H1 (cell line): ENCODE results near the gene KLHL35. TPM values are rescaled to one million over a fixed set of nuclear protein-coding genes. Genes with fewer than 3 reads are reported as not detected.
A peak's percentile ranks its signal among the peaks of the same experiment; 100 is the strongest.

Experiments used
- CTCF ChIA-PET: fragments of 300-600 bp; sonication (Branson Sonifier 250); formaldehyde crosslinking; loops from one replicate; lab custom pipeline; 2021; ENCODE audit not compliant: partially characterized antibody; lab: Charles Lee
- POLR2A ChIA-PET: fragments of 300-600 bp; sonication (Branson Sonifier 250); formaldehyde crosslinking; loops from one replicate; lab custom pipeline; 2021; ENCODE audit warnings: inconsistent platforms; ENCODE audit not compliant: partially characterized antibody; lab: Charles Lee
- DNase-seq, 2 experiments: peaks; one replicate each; pipeline versions ENCODE4 v3.0.0 to v3.0.0-alpha.2; 2010 to 2022; ENCODE audit warnings: low spot score in 2 of 2, low read depth in 1 of 2, mixed read lengths in 1 of 2
- FAIRE-seq: peaks from 2 replicates; lab custom pipeline; 2011; peaks lifted over from hg19 to GRCh38; lab: Jason Lieb, UNC
- H2AFZ ChIP-seq: 2 replicates; pipeline ENCODE4 v1.8.1; 2012; ENCODE audit warnings: low read length, inconsistent platforms
- H2AK5ac ChIP-seq: 2 replicates; pipeline ENCODE4 v1.6.1; 2013; ENCODE audit warnings: low read depth, low read length
- H2BK120ac ChIP-seq: replicated peaks from 2 replicates; pipeline ENCODE3; 2013; ENCODE audit warnings: low read depth, low read length, inconsistent platforms
- H2BK12ac ChIP-seq: 2 replicates; pipeline ENCODE4 v1.6.1; 2013; ENCODE audit warnings: low read depth, low read length
- H2BK15ac ChIP-seq: 2 replicates; pipeline ENCODE4 v1.6.1; 2013; ENCODE audit warnings: low read length
- H2BK20ac ChIP-seq: 2 replicates; pipeline ENCODE4 v1.6.1; 2013; ENCODE audit warnings: low read length
- H2BK5ac ChIP-seq: 2 replicates; pipeline ENCODE4 v1.6.1; 2013; ENCODE audit warnings: low read depth, low read length
- H3K14ac ChIP-seq: 2 replicates; pipeline ENCODE4 v1.6.1; 2013; ENCODE audit warnings: inconsistent platforms; ENCODE audit not compliant: insufficient read length
- H3K18ac ChIP-seq: 2 replicates; pipeline ENCODE4 v1.6.1; 2013; ENCODE audit warnings: low read length; ENCODE audit errors: extremely low read depth
- H3K23ac ChIP-seq: 2 replicates; pipeline ENCODE4 v1.6.1; 2013; ENCODE audit warnings: inconsistent platforms; ENCODE audit not compliant: insufficient read length
- H3K23me2 ChIP-seq: 2 replicates; pipeline ENCODE4 v1.6.1; 2013; ENCODE audit warnings: low read depth, low read length
- H3K27ac ChIP-seq: 2 replicates; pipeline ENCODE4 v1.6.1; 2011; ENCODE audit warnings: low read depth, low read length, inconsistent platforms
- H3K27me3 ChIP-seq, 4 experiments: replicated peaks in 1 of 4; 1 replicate in 1 of 4; 2 replicates in 3 of 4; pipeline versions ENCODE4 v1.6.1 to v1.8.1; 2011 to 2013; ENCODE audit warnings: low read length in 3 of 4, mild to moderate bottlenecking in 3 of 4, inconsistent platforms in 2 of 4, mixed read lengths in 2 of 4, moderate library complexity in 1 of 4; ENCODE audit not compliant: control insufficient read depth in 3 of 4, insufficient read depth in 3 of 4; ENCODE audit errors: extremely low read depth in 1 of 4
- H3K36me3 ChIP-seq, 4 experiments: 2 replicates each; pipeline versions ENCODE4 v1.6.1 to v1.8.1; 2011 to 2013; ENCODE audit warnings: mild to moderate bottlenecking in 4 of 4, low read length in 3 of 4, moderate library complexity in 2 of 4, control low read depth in 1 of 4, inconsistent platforms in 1 of 4; ENCODE audit not compliant: insufficient read depth in 4 of 4, control insufficient read depth in 2 of 4
- H3K4ac ChIP-seq: replicated peaks from 2 replicates; pipeline ENCODE3; 2013; ENCODE audit warnings: low read length, low read depth, mixed read lengths, inconsistent platforms; ENCODE audit not compliant: insufficient read length
- H3K4me1 ChIP-seq, 4 experiments: replicated peaks in 1 of 4; 1 replicate in 1 of 4; 2 replicates in 3 of 4; pipeline versions ENCODE4 v1.6.1 to v1.8.1; 2011 to 2013; ENCODE audit warnings: low read length in 3 of 4, inconsistent platforms in 2 of 4, mixed read lengths in 1 of 4; ENCODE audit not compliant: insufficient read depth in 4 of 4, control insufficient read depth in 3 of 4
- H3K4me2 ChIP-seq, 2 experiments: 2 replicates each; pipeline versions ENCODE4 v1.6.1 to v1.8.1; 2011 to 2013; ENCODE audit warnings: low read depth in 2 of 2, low read length in 2 of 2, control low read depth in 1 of 2, inconsistent platforms in 1 of 2, mild to moderate bottlenecking in 1 of 2; ENCODE audit not compliant: insufficient read depth in 1 of 2
- H3K4me3 ChIP-seq, 4 experiments: fragments of 200-600, 300-600 bp in 1 of 4; sonication (generic), shearing (Covaris generic), sonication (Bioruptor Twin) in 1 of 4; 2 replicates each; pipeline versions ENCODE4 v1.5.1 to v1.8.1; 2011 to 2016; ENCODE audit warnings: low read length in 4 of 4, low read depth in 3 of 4, control low read depth in 2 of 4, inconsistent platforms in 2 of 4, mild to moderate bottlenecking in 2 of 4, mixed read lengths in 1 of 4, moderate library complexity in 1 of 4; ENCODE audit not compliant: insufficient read depth in 2 of 4; ENCODE audit errors: extremely low read depth in 1 of 4
- H3K56ac ChIP-seq: replicated peaks from 2 replicates; pipeline ENCODE3; 2013; ENCODE audit warnings: low read depth, mild to moderate bottlenecking, mixed read lengths, low read length, inconsistent platforms; ENCODE audit not compliant: insufficient read length
- H3K79me1 ChIP-seq: 2 replicates; pipeline ENCODE4 v1.6.1; 2013; ENCODE audit warnings: low read depth, low read length, control low read depth
- H3K79me2 ChIP-seq, 2 experiments: 2 replicates each; pipeline versions ENCODE4 v1.6.1 to v1.8.1; 2012 to 2013; ENCODE audit warnings: low read length in 2 of 2, mild to moderate bottlenecking in 2 of 2, inconsistent platforms in 1 of 2; ENCODE audit not compliant: insufficient read depth in 2 of 2, control insufficient read depth in 1 of 2
- H3K9ac ChIP-seq, 4 experiments: replicated peaks in 1 of 4; 1 replicate in 1 of 4; 2 replicates in 3 of 4; pipeline versions ENCODE4 v1.6.1 to v1.8.1; 2011 to 2013; ENCODE audit warnings: low read depth in 3 of 4, low read length in 3 of 4, control low read depth in 2 of 4, mild to moderate bottlenecking in 2 of 4, moderate library complexity in 2 of 4, inconsistent platforms in 1 of 4; ENCODE audit errors: extremely low read depth in 1 of 4
- H3K9me3 ChIP-seq, 2 experiments: 2 replicates each; pipeline versions ENCODE4 v1.6.1 to v1.8.1; 2012 to 2013; ENCODE audit warnings: mild to moderate bottlenecking in 2 of 2, moderate library complexity in 2 of 2, control low read depth in 1 of 2, inconsistent platforms in 1 of 2, low read depth in 1 of 2, low read length in 1 of 2, mixed read lengths in 1 of 2; ENCODE audit not compliant: insufficient read depth in 2 of 2
- H4K20me1 ChIP-seq, 2 experiments: replicated peaks in 1 of 2; 2 replicates each; pipeline versions ENCODE3 to v1.8.1; 2011 to 2013; ENCODE audit warnings: inconsistent platforms in 2 of 2, low read length in 2 of 2, mild to moderate bottlenecking in 1 of 2; ENCODE audit not compliant: insufficient read depth in 2 of 2, control insufficient read depth in 1 of 2
- H4K5ac ChIP-seq: 2 replicates; pipeline ENCODE4 v1.6.1; 2013; ENCODE audit warnings: low read length, low read depth, mixed read lengths, inconsistent platforms; ENCODE audit not compliant: insufficient read length
- H4K8ac ChIP-seq: 2 replicates; pipeline ENCODE4 v1.8.0; 2013; ENCODE audit warnings: mild to moderate bottlenecking, moderate library complexity, low read length, inconsistent platforms; ENCODE audit not compliant: insufficient read depth; ENCODE audit errors: extremely low read depth
- H4K91ac ChIP-seq: replicated peaks from 2 replicates; pipeline ENCODE3; 2013; ENCODE audit warnings: low read length, mixed read lengths, inconsistent platforms; ENCODE audit not compliant: insufficient read length
- ASH2L ChIP-seq: fragments of 200-600, 300-600 bp; sonication (generic); IDR thresholded peaks from one replicate; pipeline ENCODE4 v1.7.1; 2017; ENCODE audit warnings: low read length
- ATF3 ChIP-seq: IDR thresholded peaks from 2 replicates; pipeline ENCODE4 v1.6.1; 2011; ENCODE audit warnings: low read depth, mild to moderate bottlenecking, low read length; ENCODE audit not compliant: insufficient read depth
- CEBPB ChIP-seq: IDR thresholded peaks from 2 replicates; pipeline ENCODE4 v1.6.1; 2012; ENCODE audit warnings: low read depth, low read length
- CHD2 ChIP-seq: IDR thresholded peaks from 2 replicates; pipeline ENCODE4 v1.6.1; 2012; ENCODE audit warnings: low read length, improper control_type of control experiment
- EP300 ChIP-seq, 2 experiments: IDR thresholded peaks; 1 replicate in 1 of 2; 2 replicates in 1 of 2; pipeline ENCODE4 v1.6.1; 2011 to 2012; ENCODE audit warnings: low read depth in 2 of 2, low read length in 2 of 2, mild to moderate bottlenecking in 2 of 2, borderline replicate concordance in 1 of 2, inconsistent platforms in 1 of 2, moderate library complexity in 1 of 2
- KDM4A ChIP-seq: IDR thresholded peaks from one replicate; pipeline ENCODE4 v1.7.1; 2012; ENCODE audit warnings: low read depth, mild to moderate bottlenecking, moderate library complexity, low read length, inconsistent platforms; ENCODE audit not compliant: severe bottlenecking
- POLR2A ChIP-seq, 2 experiments: IDR thresholded peaks; 1 replicate in 1 of 2; 2 replicates in 1 of 2; pipeline ENCODE4 v1.6.1; 2011; ENCODE audit warnings: low read depth in 2 of 2, low read length in 2 of 2, mild to moderate bottlenecking in 2 of 2; ENCODE audit errors: control extremely low read depth in 1 of 2
- POU5F1 ChIP-seq: IDR thresholded peaks from 2 replicates; pipeline ENCODE4 v1.6.1; 2011; ENCODE audit warnings: low read depth, mild to moderate bottlenecking, low read length, moderate library complexity
- RAD21 ChIP-seq, 2 experiments: IDR thresholded peaks in 1 of 2; conservative IDR thresholded peaks in 1 of 2; 2 replicates each; pipeline ENCODE4 v1.6.1; 2011; ENCODE audit warnings: low read depth in 2 of 2, low read length in 2 of 2, improper control_type of control experiment in 1 of 2, inconsistent platforms in 1 of 2, mild to moderate bottlenecking in 1 of 2, moderate library complexity in 1 of 2
- SIN3A ChIP-seq, 2 experiments: IDR thresholded peaks in 1 of 2; conservative IDR thresholded peaks in 1 of 2; 2 replicates each; pipeline ENCODE4 v1.6.1; 2011 to 2012; ENCODE audit warnings: low read length in 2 of 2, improper control_type of control experiment in 1 of 2, low read depth in 1 of 2, mild to moderate bottlenecking in 1 of 2
- WGBS, 2 experiments: shearing (Covaris generic) in 1 of 2; methylation state at CpG; one replicate each; pipeline versions ENCODE4 v1.1.6 to v1.1.7; 2013 to 2015; ENCODE audit warnings: low lambda C conversion rate in 2 of 2, mixed read lengths in 2 of 2, inconsistent platforms in 1 of 2, low coverage in 1 of 2, missing lambda C conversion rate in 1 of 2; ENCODE audit not compliant: insufficient replicate concordance in 2 of 2, insufficient coverage in 1 of 2, insufficient read length in 1 of 2; ENCODE audit errors: extremely low coverage in 1 of 2, missing lambda C conversion rate in 1 of 2; 5-methylcytosine and 5-hydroxymethylcytosine counted together
- polyA plus RNA-seq, 7 experiments: library from polyadenylated mRNA; depleted of rRNA in 3 of 7; stranded (reverse) in 5 of 7; unstranded in 2 of 7; fragments of >200 nt in 5 of 7; fragments of 200-250 nt in 2 of 7; gene quantifications; 1 replicate in 5 of 7; 2 replicates in 1 of 7; 4 replicates in 1 of 7; pipeline versions ENCODE4 v1.2.1 to v1.2.3, GENCODE V29; 2011 to 2013; ENCODE audit warnings: missing spikeins in 2 of 7, mixed read lengths in 2 of 7
- total RNA-seq: library from RNA; stranded (reverse); fragmentation: NEBNext Ultra II Directional; extraction: Animal tissue kit (Norgen Biotek cat#: 25700); gene quantifications from 2 replicates; pipeline ENCODE4 v1.2.1, GENCODE V29; 2021

KLHL35 gene
- total and polyA plus RNA-seq, 2 of the 8 experiments (the other 6 are each of a cell fraction or from before 2014, with no cell fraction given), result 0.35 to 0.41 TPM

- peak overlapping the region; percentile 86 for H4K8ac ChIP-seq
- H4K5ac ChIP-seq, result peak overlapping the region; percentile 96
- peak overlapping the region; percentile 78; the same call in 1 of the 2 replicates for H2AK5ac ChIP-seq
- H3K14ac ChIP-seq, result no peak overlapping the region
- H2AFZ ChIP-seq, result 0 out of 2 replicates have a peak overlapping the region, but pooled peaks have one; percentile 83
- no peak overlapping the region for H3K9ac ChIP-seq
- H4K91ac ChIP-seq, result peak overlapping the region; percentile 52
- H2BK20ac ChIP-seq, result no peak overlapping the region
- no peaks in the 10 kb centered on the region for H3K23me2 ChIP-seq
- H4K20me1 ChIP-seq, result no peaks in the 10 kb centered on the region
- no peaks in the 10 kb centered on the region for H3K9me3 ChIP-seq
- peaks cover 3 to 8% (median 4%) of the 10 kb centered on the region in 4 experiments; a peak in 5 of 7 replicates for H3K4me1 ChIP-seq
- H3K4me2 ChIP-seq, result peak overlapping the region; percentile 43 to 63
- peak overlapping the region in 2 of 4 experiments; percentile 17 to 55; a peak in 5 of 8 replicates for H3K4me3 ChIP-seq
- no peak overlapping the region; the same call in 1 of the 2 replicates for H2BK15ac ChIP-seq
- H3K79me1 ChIP-seq, result no peaks in the 10 kb centered on the region
- no peak overlapping the region for H2BK12ac ChIP-seq
- 30 to 100% methylated on average over 1 to 16 of the region's 16 CpGs for WGBS, 2 experiments
- H3K27ac ChIP-seq, result no peak overlapping the region; the same call in 1 of the 2 replicates
- peak overlapping the region; percentile 76 for H3K18ac ChIP-seq
- DNase-seq (peak; percentile 38 to 86), FAIRE-seq (no peak)
- no peak overlapping the region for H3K56ac ChIP-seq
- peak overlapping the region; percentile 41; the same call in 1 of the 2 replicates for H2BK5ac ChIP-seq
- CTCF ChIA-PET, result interaction anchor here (0.5 to 31.5 kb wide), 12 partner anchors 10 to 1884 kb away, joined by 3 to 603 read pairs (median 4); partner anchors contain the start of gene GDPD5
- peak overlapping the region; percentile 73 for H3K4ac ChIP-seq
- no peak overlapping the region for H2BK120ac ChIP-seq
- no peaks in the 10 kb centered on the region for H3K27me3 ChIP-seq
- no peak overlapping the region for H3K23ac ChIP-seq
- POLR2A ChIA-PET, result interaction anchor here (0.6 to 3.7 kb wide), 10 partner anchors 8 to 99 kb away, joined by 3 to 21 read pairs (median 6); partner anchors contain the start of gene SERPINH1
- H3K36me3 ChIP-seq, result no peaks in the 10 kb centered on the region
- H3K79me2 ChIP-seq, result no peaks in the 10 kb centered on the region
- TF ChIP-seq RAD21 (IDR thresholded peaks at IDR 0.05 in 1 of 2, conservative IDR thresholded peaks at IDR 0.05 in 1 of 2; ENCODE audit: low read depth in 2 of 2, low read length in 2 of 2) (no peak), KDM4A (no peak), ATF3 (no peak), CEBPB (peak; percentile 94), POLR2A (IDR thresholded peaks at IDR 0.05; ENCODE audit: control extremely low read depth in 1 of 2, low read depth in 2 of 2, low read length in 2 of 2) (peak in 1 of 2 experiments; percentile 47; a peak in 1 of 3 replicates), CHD2 (no peak), SIN3A (conservative IDR thresholded peaks at IDR 0.05 in 1 of 2, IDR thresholded peaks at IDR 0.05 in 1 of 2; ENCODE audit: low read depth in 1 of 2, low read length in 2 of 2) (no peak), ASH2L (peak; percentile 73), EP300 (IDR thresholded peaks at IDR 0.05; ENCODE audit: borderline replicate concordance in 1 of 2, low read depth in 2 of 2, low read length in 2 of 2) (no peak), POU5F1 (no peak)
These were observed 42.1 kb upstream of the KLHL35 start for GRCh38 chr11:75474878-75475766.
